ENCODE results near the gene RBM47. TPM values are rescaled to one million over a fixed set of nuclear protein-coding genes. Genes with fewer than 3 reads are reported as not detected.
"Not testable (repeated sequence)": the region's sequence is repeated elsewhere in the genome, so short reads cannot be mapped to it uniquely, and the experiment has no call there.

The RBM47 gene
- total and polyA plus RNA-seq, 2 donors (not counting 1 experiment from before 2014, with no cell fraction given) = 0.14 to 1.8 TPM

- Histone ChIP-seq H4K20me1 (ENCODE audit: control insufficient read depth, extremely low read depth, insufficient read depth, low read length) (no peaks in the 10 kb centered on the region), H3K36me3 (ENCODE audit: control insufficient read depth, insufficient read depth, low read length) (no peaks in the 10 kb centered on the region), H3K79me2 (ENCODE audit: control insufficient read depth, insufficient read depth, low read length) (no peaks in the 10 kb centered on the region), H3K4me3 (replicated peaks in 1 of 4; ENCODE audit: control extremely low read depth in 1 of 4, insufficient read depth in 1 of 4, low read depth in 3 of 4, low read length in 4 of 4) (no peak overlapping the region), H3K9ac (ENCODE audit: insufficient read depth, low read length) (no peak overlapping the region), H3K4me2 (ENCODE audit: extremely low read depth, insufficient read depth, low read length) (no peak overlapping the region), H3K27me3 (ENCODE audit: control insufficient read depth, insufficient read depth, low read length) (no peaks in the 10 kb centered on the region), H3K9me3 (ENCODE audit: control insufficient read depth, insufficient read depth, low read depth, low read length) (no peaks in the 10 kb centered on the region), H3K27ac (ENCODE audit: insufficient read depth, low read length) (no peak overlapping the region), H3K4me1 (ENCODE audit: control insufficient read depth, extremely low read depth, insufficient read depth, low read length) (no peaks in the 10 kb centered on the region), H2AFZ (ENCODE audit: low read length) (no peak overlapping the region)
- TF ChIP-seq EZH2 (IDR thresholded peaks at IDR 0.05; ENCODE audit: low read length, missing control alignments) = no peak
- TF ChIP-seq, protein P1, sequence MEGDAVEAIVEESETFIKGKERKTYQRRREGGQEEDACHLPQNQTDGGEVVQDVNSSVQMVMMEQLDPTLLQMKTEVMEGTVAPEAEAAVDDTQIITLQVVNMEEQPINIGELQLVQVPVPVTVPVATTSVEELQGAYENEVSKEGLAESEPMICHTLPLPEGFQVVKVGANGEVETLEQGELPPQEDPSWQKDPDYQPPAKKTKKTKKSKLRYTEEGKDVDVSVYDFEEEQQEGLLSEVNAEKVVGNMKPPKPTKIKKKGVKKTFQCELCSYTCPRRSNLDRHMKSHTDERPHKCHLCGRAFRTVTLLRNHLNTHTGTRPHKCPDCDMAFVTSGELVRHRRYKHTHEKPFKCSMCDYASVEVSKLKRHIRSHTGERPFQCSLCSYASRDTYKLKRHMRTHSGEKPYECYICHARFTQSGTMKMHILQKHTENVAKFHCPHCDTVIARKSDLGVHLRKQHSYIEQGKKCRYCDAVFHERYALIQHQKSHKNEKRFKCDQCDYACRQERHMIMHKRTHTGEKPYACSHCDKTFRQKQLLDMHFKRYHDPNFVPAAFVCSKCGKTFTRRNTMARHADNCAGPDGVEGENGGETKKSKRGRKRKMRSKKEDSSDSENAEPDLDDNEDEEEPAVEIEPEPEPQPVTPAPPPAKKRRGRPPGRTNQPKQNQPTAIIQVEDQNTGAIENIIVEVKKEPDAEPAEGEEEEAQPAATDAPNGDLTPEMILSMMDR (conservative IDR thresholded peaks at IDR 0.05 in 1 of 2, IDR thresholded peaks at IDR 0.05 in 1 of 2; ENCODE audit: low read depth in 1 of 2, low read length in 2 of 2) = no peak
- no peak for DNase-seq (ENCODE audit: low read depth in 2 of 2)
Observed at GRCh38 chr4:40559585-40560465, 69.8 kb downstream of the RBM47 start.

- Histone ChIP-seq H3K9me3 (ENCODE audit: control insufficient read depth, insufficient read depth, low read depth, low read length) (no peaks in the 10 kb centered on the region), H3K4me1 (ENCODE audit: control insufficient read depth, extremely low read depth, insufficient read depth, low read length) (no peaks in the 10 kb centered on the region), H3K4me2 (ENCODE audit: extremely low read depth, insufficient read depth, low read length) (no peak overlapping the region), H3K79me2 (ENCODE audit: control insufficient read depth, insufficient read depth, low read length) (no peaks in the 10 kb centered on the region), H3K36me3 (ENCODE audit: control insufficient read depth, insufficient read depth, low read length) (no peaks in the 10 kb centered on the region), H3K9ac (ENCODE audit: insufficient read depth, low read length) (no peak overlapping the region), H3K4me3 (replicated peaks in 1 of 4; ENCODE audit: control extremely low read depth in 1 of 4, insufficient read depth in 1 of 4, low read depth in 3 of 4, low read length in 4 of 4) (no peak overlapping the region), H3K27me3 (ENCODE audit: control insufficient read depth, insufficient read depth, low read length) (no peaks in the 10 kb centered on the region), H2AFZ (ENCODE audit: low read length) (no peak overlapping the region), H3K27ac (ENCODE audit: insufficient read depth, low read length) (no peak overlapping the region), H4K20me1 (ENCODE audit: control insufficient read depth, extremely low read depth, insufficient read depth, low read length) (no peaks in the 10 kb centered on the region)
- no peak for DNase-seq (ENCODE audit: low read depth in 2 of 2)
- no peak for TF ChIP-seq EZH2 (IDR thresholded peaks at IDR 0.05; ENCODE audit: low read length, missing control alignments)
- TF ChIP-seq, protein P1 (conservative IDR thresholded peaks at IDR 0.05 in 1 of 2, IDR thresholded peaks at IDR 0.05 in 1 of 2; ENCODE audit: low read depth in 1 of 2, low read length in 2 of 2) = no peak
Observed at GRCh38 chr4:40557736-40558135, 71.9 kb downstream of the RBM47 start.

GRCh38 chr4:40555176-40555900, 74.3 kb downstream of the RBM47 start:
- H4K20me1 ChIP-seq (ENCODE audit: control insufficient read depth, extremely low read depth, insufficient read depth, low read length) = no peaks in the 10 kb centered on the region
- no peaks in the 10 kb centered on the region for H3K9me3 ChIP-seq (ENCODE audit: control insufficient read depth, insufficient read depth, low read depth, low read length)
- DNase-seq (ENCODE audit: low read depth in 2 of 2) = no peak
- no peaks in the 10 kb centered on the region for H3K4me1 ChIP-seq (ENCODE audit: control insufficient read depth, extremely low read depth, insufficient read depth, low read length)
- H2AFZ ChIP-seq (ENCODE audit: low read length) = no peak overlapping the region
- no peak overlapping the region for H3K27ac ChIP-seq (ENCODE audit: insufficient read depth, low read length)
- no peaks in the 10 kb centered on the region for H3K79me2 ChIP-seq (ENCODE audit: control insufficient read depth, insufficient read depth, low read length)
- H3K36me3 ChIP-seq (ENCODE audit: control insufficient read depth, insufficient read depth, low read length) = no peaks in the 10 kb centered on the region
- no peak overlapping the region for H3K4me3 ChIP-seq (replicated peaks in 1 of 4; ENCODE audit: control extremely low read depth in 1 of 4, insufficient read depth in 1 of 4, low read depth in 3 of 4, low read length in 4 of 4)
- no peak overlapping the region for H3K9ac ChIP-seq (ENCODE audit: insufficient read depth, low read length)
- no peaks in the 10 kb centered on the region for H3K27me3 ChIP-seq (ENCODE audit: control insufficient read depth, insufficient read depth, low read length)
- no peak for TF ChIP-seq EZH2 (IDR thresholded peaks at IDR 0.05; ENCODE audit: low read length, missing control alignments)
- TF ChIP-seq, protein P1 (conservative IDR thresholded peaks at IDR 0.05 in 1 of 2, IDR thresholded peaks at IDR 0.05 in 1 of 2; ENCODE audit: low read depth in 1 of 2, low read length in 2 of 2) = no peak
- H3K4me2 ChIP-seq (ENCODE audit: extremely low read depth, insufficient read depth, low read length) = no peak overlapping the region

GRCh38 chr4:40554641-40555040, 75.0 kb downstream of the RBM47 start:
- H3K4me2 ChIP-seq (ENCODE audit: extremely low read depth, insufficient read depth, low read length); DNase-seq (ENCODE audit: low read depth in 2 of 2); H3K9me3 ChIP-seq (ENCODE audit: control insufficient read depth, insufficient read depth, low read depth, low read length); H3K4me1 ChIP-seq (ENCODE audit: control insufficient read depth, extremely low read depth, insufficient read depth, low read length); H4K20me1 ChIP-seq (ENCODE audit: control insufficient read depth, extremely low read depth, insufficient read depth, low read length); H3K27me3 ChIP-seq (ENCODE audit: control insufficient read depth, insufficient read depth, low read length); H3K79me2 ChIP-seq (ENCODE audit: control insufficient read depth, insufficient read depth, low read length); H3K9ac ChIP-seq (ENCODE audit: insufficient read depth, low read length); H3K4me3 ChIP-seq (replicated peaks in 1 of 4; ENCODE audit: control extremely low read depth in 1 of 4, insufficient read depth in 1 of 4, low read depth in 3 of 4, low read length in 4 of 4); H3K36me3 ChIP-seq (ENCODE audit: control insufficient read depth, insufficient read depth, low read length); H3K27ac ChIP-seq (ENCODE audit: insufficient read depth, low read length); H2AFZ ChIP-seq (ENCODE audit: low read length): not testable (repeated sequence)
